GM12873 (cell line): ENCODE data around the gene UBE2S.

ENCODE experiments used
- CTCF ChIP-seq: IDR thresholded peaks from 2 replicates; pipeline ENCODE4 v1.5.1; 2012; ENCODE audit warnings: low read depth, mild to moderate bottlenecking, moderate library complexity, low read length, control low read depth; ENCODE audit not compliant: insufficient read depth; ENCODE audit errors: missing control alignments

UBE2S gene

GRCh38 chr19:55407800-55408532 is 378 bp upstream of the UBE2S start:
- TF ChIP-seq CTCF, result no peak

GRCh38 chr19:55406826-55407549 is 600 bp downstream of the UBE2S start:
- TF ChIP-seq CTCF, result no peak

GRCh38 chr19:55406091-55406825 is 1.3 kb downstream of the UBE2S start:
- TF ChIP-seq CTCF, result no peak

- TF ChIP-seq CTCF, result no peak
Observed at GRCh38 chr19:55405638-55406037, 1.9 kb downstream of the UBE2S start.

- no peak for TF ChIP-seq CTCF
Observed at GRCh38 chr19:55402509-55402908, 5.1 kb downstream of the UBE2S start.

GRCh38 chr19:55400281-55401087 is 7.1 kb downstream of the UBE2S start:
- no peak for TF ChIP-seq CTCF
